Measurements from ENCODE around the gene MED31.

- no peak for TF ChIP-seq POLR2A (IDR thresholded peaks at IDR 0.05)
- TF ChIP-seq CTCF (IDR thresholded peaks at IDR 0.05), result no peak
Measured at GRCh38 chr17:6599364-6599763, 52.0 kb downstream of the MED31 start.

All from thyroid gland (tissue), 4 donors.